Thyroid gland (tissue), 4 donors: ENCODE results near the gene ID4. TPM values are rescaled to one million over a fixed set of nuclear protein-coding genes. Genes with fewer than 3 reads are reported as not detected.
A peak's percentile ranks its signal among the peaks of the same experiment; 100 is the strongest.

ENCODE experiments used
- DNase-seq, 2 donors: peaks; one replicate each; pipeline ENCODE4 v3.0.0-alpha.2; 2019
- H3K27ac ChIP-seq, 3 donors: fragments of 200-600 bp; sonication (generic); 1 replicate in 2 of 3; 2 replicates in 1 of 3; pipeline ENCODE4 v1.5.1; 2016 to 2019; ENCODE audit warnings: mild to moderate bottlenecking in 1 of 3, moderate library complexity in 1 of 3
- H3K27me3 ChIP-seq: fragments of 200-600 bp; sonication (generic); one replicate; pipeline ENCODE4 v1.5.1; 2019
- H3K36me3 ChIP-seq, 2 donors: fragments of 200-600 bp; sonication (generic); one replicate each; pipeline ENCODE4 v1.5.1; 2016 to 2019
- H3K4me1 ChIP-seq, 2 donors: fragments of 200-600 bp; sonication (generic); one replicate each; pipeline ENCODE4 v1.5.1; 2017 to 2019
- H3K4me3 ChIP-seq, 3 donors: fragments of 200-600 bp; sonication (generic); replicated peaks in 1 of 3; 1 replicate in 2 of 3; 2 replicates in 1 of 3; pipeline ENCODE4 v1.5.1; 2016; ENCODE audit warnings: mild to moderate bottlenecking in 1 of 3
- H3K9me3 ChIP-seq: fragments of 200-600 bp; sonication (generic); one replicate; pipeline ENCODE4 v1.5.1; 2017
- POLR2A ChIP-seq, 2 donors: fragments of 450-650 bp; IDR thresholded peaks; one replicate each; pipeline ENCODE4 v1.6.1; 2017; ENCODE audit warnings: antibody characterized with exemption in 2 of 2, mild to moderate bottlenecking in 2 of 2, moderate library complexity in 1 of 2
- WGBS, 2 donors: methylation state at CpG; one replicate each; pipeline ENCODE4 v1.1.5; 2017; 5-methylcytosine and 5-hydroxymethylcytosine counted together
- intact Hi-C: fragments of 100-400 bp; cut with DNase I; formaldehyde crosslinking; loops from one replicate; pipeline ENCODE4 v1.15.1; 2023
- total RNA-seq, 4 donors: library from RNA; depleted of rRNA; stranded (reverse); fragments of >200 nt; gene quantifications; one replicate each; pipeline ENCODE4 v1.2.3, GENCODE V29; 2016
- TF ChIP-seq, protein P1 (sequence below), 6 experiments: fragments of 200-600 bp in 3 of 6; fragments of 450-650 bp in 3 of 6; sonication (generic) in 3 of 6; IDR thresholded peaks; one replicate each; pipeline ENCODE4 v1.5.1; 2016 to 2019; ENCODE audit warnings: antibody characterized with exemption in 6 of 6, mild to moderate bottlenecking in 2 of 6, inconsistent platforms in 1 of 6, moderate library complexity in 1 of 6

The ID4 gene
- total RNA-seq, 4 donors from 2014 or later = 333 to 768 (median 629) TPM

GRCh38 chr6:19804205-19805128, 32.7 kb upstream of the ID4 start:
- no peaks in the 10 kb centered on the region for H3K36me3 ChIP-seq
- DNase-seq = peak; percentile 98
- H3K9me3 ChIP-seq = no peaks in the 10 kb centered on the region
- WGBS, 2 donors = 0 to 1% methylated on average over 56 to 61 of the region's 77 CpGs
- H3K4me3 ChIP-seq = peak overlapping the region in 2 of 3 donors; percentile 42 to 46
- intact Hi-C loops = no loop called here
- TF ChIP-seq, protein P1, sequence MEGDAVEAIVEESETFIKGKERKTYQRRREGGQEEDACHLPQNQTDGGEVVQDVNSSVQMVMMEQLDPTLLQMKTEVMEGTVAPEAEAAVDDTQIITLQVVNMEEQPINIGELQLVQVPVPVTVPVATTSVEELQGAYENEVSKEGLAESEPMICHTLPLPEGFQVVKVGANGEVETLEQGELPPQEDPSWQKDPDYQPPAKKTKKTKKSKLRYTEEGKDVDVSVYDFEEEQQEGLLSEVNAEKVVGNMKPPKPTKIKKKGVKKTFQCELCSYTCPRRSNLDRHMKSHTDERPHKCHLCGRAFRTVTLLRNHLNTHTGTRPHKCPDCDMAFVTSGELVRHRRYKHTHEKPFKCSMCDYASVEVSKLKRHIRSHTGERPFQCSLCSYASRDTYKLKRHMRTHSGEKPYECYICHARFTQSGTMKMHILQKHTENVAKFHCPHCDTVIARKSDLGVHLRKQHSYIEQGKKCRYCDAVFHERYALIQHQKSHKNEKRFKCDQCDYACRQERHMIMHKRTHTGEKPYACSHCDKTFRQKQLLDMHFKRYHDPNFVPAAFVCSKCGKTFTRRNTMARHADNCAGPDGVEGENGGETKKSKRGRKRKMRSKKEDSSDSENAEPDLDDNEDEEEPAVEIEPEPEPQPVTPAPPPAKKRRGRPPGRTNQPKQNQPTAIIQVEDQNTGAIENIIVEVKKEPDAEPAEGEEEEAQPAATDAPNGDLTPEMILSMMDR (IDR thresholded peaks at IDR 0.05) = peak in 1 of 6 experiments; percentile 33
- TF ChIP-seq POLR2A (IDR thresholded peaks at IDR 0.05) = peak; percentile 97 to 99
- H3K27me3 ChIP-seq = no peaks in the 10 kb centered on the region
- H3K4me1 ChIP-seq = peaks cover 8 to 19% of the 10 kb centered on the region in 2 donors
- H3K27ac ChIP-seq = peak overlapping the region; percentile 98 to 99 (median 98)

DNA sequence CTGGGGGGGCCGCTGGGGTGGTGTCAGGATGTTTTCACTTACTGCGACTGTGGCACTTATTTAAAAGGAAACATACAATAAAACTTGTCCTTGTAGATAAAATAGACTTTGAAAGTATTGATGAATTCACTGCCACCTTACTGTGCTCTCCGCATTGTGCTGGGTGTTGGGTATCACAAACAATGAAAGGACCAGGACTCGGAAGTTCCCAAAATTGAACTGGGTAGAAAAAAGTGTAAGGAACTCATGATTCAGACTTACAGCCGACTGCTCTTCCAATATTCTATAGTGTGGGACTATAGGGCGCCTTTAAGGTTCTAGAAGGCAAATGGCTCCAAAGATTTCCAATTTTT, 32.1 kb upstream of the ID4 start:
- Histone ChIP-seq H3K4me1 (peaks cover 8 to 19% of the 10 kb centered on the region in 2 donors), H3K36me3 (no peaks in the 10 kb centered on the region), H3K9me3 (no peaks in the 10 kb centered on the region), H3K27ac (peak overlapping the region; percentile 98 to 99 (median 98)), H3K27me3 (no peaks in the 10 kb centered on the region), H3K4me3 (peak overlapping the region in 2 of 3 donors; percentile 20 to 42)
- intact Hi-C loops = no loop called here
- TF ChIP-seq POLR2A (IDR thresholded peaks at IDR 0.05) = no peak
- TF ChIP-seq, protein P1 (IDR thresholded peaks at IDR 0.05) = no peak
- DNase-seq = no peak
- WGBS, 2 donors = 29 to 34% methylated on average over 6 of the region's 6 CpGs

DNA sequence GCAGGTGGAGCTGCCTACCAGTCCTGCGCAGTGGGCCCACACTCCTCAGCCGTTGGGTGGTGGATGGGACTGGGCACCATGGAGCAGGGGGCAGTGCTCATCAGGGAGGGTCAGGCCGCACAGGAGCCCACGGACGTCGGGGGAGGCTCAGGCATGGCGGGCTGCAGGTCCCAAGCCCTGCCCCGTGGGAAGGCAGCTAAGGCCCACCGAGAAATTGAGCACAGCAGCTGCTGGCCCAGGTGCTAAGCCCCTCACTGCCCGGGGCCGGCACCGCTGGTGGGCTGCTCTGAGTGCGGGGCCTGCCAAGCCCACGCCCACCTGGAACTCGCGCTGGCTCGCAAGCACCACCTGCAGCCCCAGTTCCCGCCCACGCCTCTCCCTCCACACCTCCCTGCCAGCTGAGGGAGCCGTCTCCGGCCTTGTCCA, 30.2 kb upstream of the ID4 start:
- Histone ChIP-seq H3K9me3 (no peaks in the 10 kb centered on the region), H3K4me1 (peaks cover 8 to 18% of the 10 kb centered on the region in 2 donors), H3K27me3 (no peaks in the 10 kb centered on the region), H3K27ac (no peak overlapping the region), H3K4me3 (no peak overlapping the region), H3K36me3 (no peaks in the 10 kb centered on the region)
- 89% methylated on average over 8 of the region's 21 CpGs; no CpG with 5 or more reads in 1 of the 2 donors for whole genome bisulfite sequencing, 2 donors
- intact Hi-C loops = no loop called here
- TF ChIP-seq, protein P1 (IDR thresholded peaks at IDR 0.05) = no peak
- no peak for TF ChIP-seq POLR2A (IDR thresholded peaks at IDR 0.05)
- DNase-seq = no peak

DNA sequence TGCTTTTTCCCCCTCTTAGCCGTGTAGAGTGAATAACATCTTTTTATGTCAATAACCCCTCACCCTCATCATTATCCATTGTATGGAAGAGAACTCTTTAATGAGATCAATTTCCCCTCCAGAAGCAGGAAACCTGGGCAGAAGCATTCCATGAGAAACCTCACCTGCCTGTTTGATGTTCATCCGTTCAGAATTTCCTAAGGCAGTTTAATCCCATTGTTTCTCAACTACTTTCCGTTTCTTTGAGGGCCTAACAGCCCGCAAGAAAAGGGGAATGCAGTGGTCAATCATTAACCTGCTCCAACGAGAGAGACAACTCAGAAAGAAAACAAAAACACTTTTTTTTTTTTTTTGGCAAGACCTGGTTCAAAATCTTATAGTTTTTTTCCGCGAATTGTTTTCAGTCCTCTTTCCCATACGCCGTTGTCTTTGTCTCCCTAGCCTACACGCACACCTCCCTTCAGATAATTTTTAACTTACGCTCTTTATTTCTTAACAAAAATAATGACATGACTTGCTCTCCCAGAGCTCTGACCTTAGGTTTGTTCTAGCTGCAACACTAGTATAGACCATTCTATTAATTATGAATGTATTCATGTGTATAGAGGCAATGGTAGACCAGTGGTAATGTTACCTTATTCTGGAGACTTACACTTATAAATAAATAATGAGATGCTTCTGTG, 25.6 kb upstream of the ID4 start:
- Histone ChIP-seq H3K9me3 (no peaks in the 10 kb centered on the region), H3K4me1 (peaks cover 7 to 11% of the 10 kb centered on the region in 2 donors), H3K4me3 (no peak overlapping the region), H3K36me3 (no peaks in the 10 kb centered on the region), H3K27me3 (no peaks in the 10 kb centered on the region), H3K27ac (no peak overlapping the region)
- TF ChIP-seq, protein P1 (IDR thresholded peaks at IDR 0.05) = no peak
- TF ChIP-seq POLR2A (IDR thresholded peaks at IDR 0.05) = no peak
- intact Hi-C loops = no loop called here
- 88 to 89% methylated on average over 11 of the region's 11 CpGs for WGBS, 2 donors
- DNase-seq = no peak
